ENCODE measurements around the gene MGAT4B. TPM values are rescaled to one million over a fixed set of nuclear protein-coding genes. Genes with fewer than 3 reads are reported as not detected.

The MGAT4B gene
- polyA plus RNA-seq, 3 donors from 2014 or later = 8.7 to 16.3 (median 15.0) TPM

DNA sequence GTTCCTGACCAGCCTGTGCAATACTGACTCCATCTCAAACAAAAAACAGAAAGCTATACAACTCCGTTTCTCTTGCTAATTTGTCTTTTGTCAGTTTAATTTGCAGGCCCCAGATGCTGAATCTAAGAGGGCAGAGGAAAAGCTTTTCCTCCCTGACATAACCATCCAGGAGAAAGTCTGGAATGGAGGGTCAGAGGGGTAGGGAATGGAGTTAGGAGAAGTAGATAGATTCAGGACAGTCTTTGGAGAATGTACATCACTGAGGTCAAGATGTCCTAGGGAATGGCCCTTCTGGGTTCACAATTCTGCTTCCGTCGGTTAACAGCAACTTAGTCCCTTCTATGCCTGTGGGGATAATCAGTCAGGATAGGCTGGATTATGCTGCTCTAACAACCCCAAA lies 7.4 kb upstream of the MGAT4B start:
- no peaks in the 10 kb centered on the region for H3K9me3 Mint-ChIP-seq
- peaks cover 11 to 15% of the 10 kb centered on the region in 2 donors for H3K4me1 Mint-ChIP-seq
- DNase-seq = no peak
- peaks cover 3 to 15% (median 15%) of the 10 kb centered on the region in 3 donors for H3K27me3 Mint-ChIP-seq (ENCODE audit: low read depth in 3 of 3)
- H3K4me3 Mint-ChIP-seq = no peak overlapping the region
- H3K27ac Mint-ChIP-seq = no peak overlapping the region
- H3K36me3 Mint-ChIP-seq = peaks cover 0 to 6% (median 0%) of the 10 kb centered on the region in 3 donors

DNA sequence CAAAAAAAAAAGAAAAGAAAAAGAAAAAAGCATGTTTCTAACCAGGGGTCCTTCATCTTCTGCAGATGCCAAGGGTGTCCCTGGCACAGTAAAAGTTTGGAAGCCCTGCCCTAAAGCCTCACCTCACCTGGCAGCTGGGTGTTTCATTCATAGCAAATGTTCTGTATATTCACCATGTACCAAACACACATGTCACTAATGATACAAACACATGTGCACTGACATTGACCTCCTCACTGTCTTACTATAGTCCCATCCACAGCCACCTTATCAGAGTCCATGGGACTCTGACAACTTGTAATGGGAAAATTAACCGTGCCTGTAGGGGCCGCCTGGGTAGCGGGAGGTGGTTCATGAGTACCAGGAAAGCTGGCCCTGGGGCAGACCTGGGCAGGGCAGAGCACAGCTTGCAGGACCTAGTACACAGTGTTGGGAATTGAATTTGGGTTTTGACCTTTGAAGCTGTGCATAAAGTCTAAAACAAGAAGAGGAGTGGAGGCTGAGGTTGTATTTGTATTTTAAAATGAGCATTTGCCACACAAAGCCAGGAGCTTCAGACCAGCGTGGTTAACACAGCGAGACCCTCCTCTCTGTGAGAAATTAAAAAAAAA lies 6.4 kb upstream of the MGAT4B start:
- Mint-ChIP-seq H3K4me3 (no peak overlapping the region), H3K9me3 (no peaks in the 10 kb centered on the region), H3K27me3 (ENCODE audit: low read depth in 3 of 3) (peaks cover 0 to 9% (median 8%) of the 10 kb centered on the region in 3 donors), H3K27ac (peak overlapping the region in 1 of 6 donors; percentile 9), H3K36me3 (peaks cover 0 to 6% (median 0%) of the 10 kb centered on the region in 3 donors), H3K4me1 (peaks cover 2 to 8% of the 10 kb centered on the region in 2 donors)
- DNase-seq = no peak

DNA sequence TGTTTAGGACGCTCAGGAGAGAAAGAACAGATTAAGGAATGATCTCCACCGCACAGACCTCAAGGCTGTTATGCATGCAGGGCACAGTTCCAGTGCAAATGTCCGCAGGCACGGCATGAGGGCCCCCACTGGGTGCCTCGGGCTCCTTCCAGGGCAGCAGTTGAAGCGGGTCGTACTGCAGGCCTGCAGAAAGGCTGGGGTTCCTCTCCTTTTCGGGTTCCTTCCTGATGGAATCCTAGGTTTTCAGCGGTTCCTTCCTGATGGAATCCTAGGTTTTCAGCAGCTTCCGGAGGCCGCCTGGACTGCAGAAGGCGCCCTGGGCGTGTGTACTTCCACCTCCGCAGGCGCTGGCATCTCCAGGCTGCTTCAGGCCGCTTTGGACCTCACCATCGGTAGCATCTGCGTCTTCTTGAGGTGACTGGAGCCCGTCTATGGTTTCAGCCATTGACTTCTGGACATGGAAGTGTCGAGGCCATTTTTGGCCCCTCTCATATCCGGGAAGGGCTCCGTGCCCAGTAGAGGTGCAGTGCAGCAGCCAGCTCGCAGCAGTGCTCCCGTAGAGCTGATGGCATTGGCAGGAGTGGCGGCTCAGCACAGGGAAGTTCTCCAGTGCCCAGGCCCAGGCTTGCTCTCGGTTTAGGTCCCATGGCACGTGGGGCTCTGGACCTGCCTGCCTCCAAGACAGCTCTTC lies 5.6 kb upstream of the MGAT4B start:
- peaks cover 0 to 2% of the 10 kb centered on the region in 2 donors for H3K4me1 Mint-ChIP-seq
- H3K4me3 Mint-ChIP-seq = no peak overlapping the region
- no peak overlapping the region for H3K27ac Mint-ChIP-seq
- peaks cover 0 to 6% (median 0%) of the 10 kb centered on the region in 3 donors for H3K36me3 Mint-ChIP-seq
- H3K9me3 Mint-ChIP-seq = no peaks in the 10 kb centered on the region
- DNase-seq = no peak
- H3K27me3 Mint-ChIP-seq (ENCODE audit: low read depth in 3 of 3) = peaks cover 0 to 5% (median 5%) of the 10 kb centered on the region in 3 donors

DNA sequence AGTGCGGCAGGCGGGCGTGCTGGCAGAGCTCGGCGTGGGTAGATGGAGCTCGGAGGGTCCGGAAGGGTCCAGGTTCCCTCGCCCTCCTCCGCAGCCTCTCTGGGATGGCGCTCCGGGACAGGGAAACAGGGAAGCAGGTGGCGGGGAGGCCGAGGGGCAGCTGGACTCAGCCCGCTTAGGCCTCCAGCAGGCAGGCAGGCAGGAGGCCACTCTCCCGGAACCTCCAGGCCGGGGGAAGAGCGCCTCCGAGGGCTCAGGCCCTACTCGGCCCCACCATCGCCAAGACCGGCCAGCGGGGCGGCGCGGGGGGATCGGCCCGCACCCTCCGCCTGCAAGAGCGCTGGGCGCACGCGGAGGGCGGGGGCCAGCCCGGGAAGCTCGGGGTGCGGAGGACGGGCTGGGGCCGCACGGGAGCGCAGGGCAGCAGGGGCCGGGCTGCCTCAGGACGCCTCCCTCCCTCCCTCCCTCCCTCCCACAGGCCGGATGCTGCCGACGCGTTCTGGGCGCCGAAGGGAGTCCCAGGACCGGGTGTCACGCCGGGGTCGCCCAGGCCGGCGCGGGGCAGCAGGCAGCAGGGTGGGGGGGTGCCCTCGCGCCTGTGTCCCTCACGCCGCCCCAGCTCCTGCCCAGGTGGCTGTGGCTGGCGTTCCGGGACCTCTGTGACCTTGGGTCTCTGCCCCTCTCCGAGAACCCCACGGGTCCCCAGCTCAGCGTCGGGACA lies 977 bp downstream of the MGAT4B start:
- peak; percentile 55 to 63 (median 56) for DNase-seq
- Mint-ChIP-seq H3K36me3 (peaks cover 0 to 4% (median 3%) of the 10 kb centered on the region in 3 donors), H3K4me1 (peaks cover 19 to 23% of the 10 kb centered on the region in 2 donors)

DNA sequence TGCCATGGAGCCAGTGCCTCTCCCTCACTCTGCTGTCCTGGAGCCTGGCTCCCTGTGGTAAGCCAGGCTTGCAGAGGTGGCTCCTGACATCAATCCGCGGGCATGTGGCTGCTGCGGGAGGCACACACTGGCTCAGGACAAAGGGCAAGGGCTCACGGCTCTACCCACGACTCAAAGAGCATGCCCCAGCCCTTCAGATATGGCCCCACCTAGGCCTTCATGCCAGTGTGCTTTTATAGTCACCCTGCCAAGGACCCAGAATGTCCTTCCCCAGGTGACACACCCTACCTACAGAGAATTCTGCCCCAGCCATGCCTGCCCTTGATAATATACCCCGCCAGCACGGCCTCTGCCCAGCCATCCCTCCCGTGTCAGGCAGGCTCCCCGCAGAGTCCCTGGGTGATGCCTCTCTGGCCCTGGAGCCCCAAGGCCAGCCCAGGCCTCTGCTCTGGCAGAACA lies 1.6 kb downstream of the MGAT4B start:
- peak overlapping the region; percentile 73 to 85 (median 83) for H3K4me3 Mint-ChIP-seq
- peaks cover 3 to 9% (median 7%) of the 10 kb centered on the region in 3 donors for H3K27me3 Mint-ChIP-seq (ENCODE audit: low read depth in 3 of 3)
- H3K9me3 Mint-ChIP-seq = no peaks in the 10 kb centered on the region
- no peak for DNase-seq
- peaks cover 0 to 4% (median 3%) of the 10 kb centered on the region in 3 donors for H3K36me3 Mint-ChIP-seq
- H3K27ac Mint-ChIP-seq = peak overlapping the region; percentile 48 to 89 (median 74)
- H3K4me1 Mint-ChIP-seq = peaks cover 19 to 23% of the 10 kb centered on the region in 2 donors

More for the DNA sequence above, 977 bp downstream of the MGAT4B start:
- no peaks in the 10 kb centered on the region for H3K9me3 Mint-ChIP-seq
- H3K4me3 Mint-ChIP-seq = peak overlapping the region; percentile 73 to 85 (median 83)
- H3K27ac Mint-ChIP-seq = peak overlapping the region in 5 of 6 donors; percentile 59 to 89 (median 75)
- H3K27me3 Mint-ChIP-seq (ENCODE audit: low read depth in 3 of 3) = peaks cover 5 to 10% (median 7%) of the 10 kb centered on the region in 3 donors

DNA sequence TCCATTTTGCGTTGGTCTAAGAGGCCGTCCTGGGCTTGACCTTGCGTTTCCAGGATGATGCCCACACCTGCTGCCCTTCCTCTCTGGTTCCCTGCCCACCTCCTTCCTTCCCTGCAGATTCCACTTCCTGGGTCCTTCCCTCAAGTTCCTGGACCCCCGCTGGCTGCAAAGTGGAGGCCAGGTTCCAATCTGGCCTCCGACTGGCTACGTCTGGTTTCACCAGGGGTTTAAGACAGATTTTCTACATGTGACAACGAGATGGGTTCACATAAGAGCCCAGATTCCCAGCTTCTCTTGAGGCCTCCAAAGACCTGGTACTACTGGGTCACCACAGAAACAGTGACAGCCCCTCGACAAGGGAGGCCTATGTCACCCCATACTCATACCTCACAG lies 2.1 kb downstream of the MGAT4B start:
- H3K27ac Mint-ChIP-seq = peak overlapping the region in 5 of 6 donors; percentile 39 to 74 (median 49)
- H3K4me1 Mint-ChIP-seq = peaks cover 19 to 23% of the 10 kb centered on the region in 2 donors
- DNase-seq = no peak
- H3K27me3 Mint-ChIP-seq (ENCODE audit: low read depth in 3 of 3) = peaks cover 5 to 10% (median 8%) of the 10 kb centered on the region in 3 donors
- H3K36me3 Mint-ChIP-seq = peaks cover 0 to 6% (median 4%) of the 10 kb centered on the region in 3 donors
- no peaks in the 10 kb centered on the region for H3K9me3 Mint-ChIP-seq
- H3K4me3 Mint-ChIP-seq = peak overlapping the region; percentile 73 to 85 (median 83)

DNA sequence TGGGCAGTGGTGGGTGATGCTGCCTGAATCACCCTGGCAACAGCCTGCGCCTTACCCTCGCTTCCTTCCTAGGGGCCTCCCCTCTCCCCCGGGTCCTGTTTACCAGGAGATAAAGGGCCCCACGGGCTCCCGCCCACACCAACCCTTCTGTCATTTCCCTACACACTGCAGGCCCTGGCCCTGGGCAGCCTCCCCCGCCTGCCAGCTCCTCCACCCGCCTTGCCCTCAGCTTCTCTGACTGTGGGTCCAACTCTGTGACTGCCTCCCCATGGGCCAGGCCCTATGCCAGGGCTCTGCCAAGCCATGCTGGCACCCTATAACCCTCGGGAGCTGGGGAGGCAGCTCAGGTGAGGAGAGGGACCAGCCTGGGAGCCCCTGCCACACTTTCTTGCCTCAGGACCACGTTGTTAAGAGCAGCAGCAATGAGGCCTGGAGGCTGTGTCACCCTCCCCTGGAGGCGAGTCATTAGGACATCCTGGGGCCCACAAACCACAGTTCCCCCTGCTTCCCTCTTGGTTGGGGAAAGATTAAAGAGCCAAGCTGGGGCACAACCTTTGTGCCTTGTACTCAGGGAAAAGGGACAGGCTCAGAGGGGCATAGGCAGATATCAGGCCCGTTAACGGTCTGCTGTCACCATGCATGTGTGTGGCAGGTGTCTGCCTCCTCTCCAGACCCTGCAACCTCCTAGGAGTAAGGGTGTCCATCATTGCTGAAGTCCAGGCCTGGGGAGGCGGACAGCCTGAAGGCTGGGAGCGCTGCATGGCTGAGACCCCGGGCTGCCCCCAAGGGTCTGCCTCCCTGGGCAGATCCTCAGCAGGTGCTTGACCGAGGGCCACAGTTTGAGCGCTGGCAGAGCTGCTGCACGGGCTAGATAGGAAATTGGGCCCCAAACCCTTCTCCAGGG lies 2.8 kb downstream of the MGAT4B start:
- Mint-ChIP-seq H3K27me3 (ENCODE audit: low read depth in 3 of 3) (peaks cover 5 to 12% (median 8%) of the 10 kb centered on the region in 3 donors), H3K36me3 (peaks cover 0 to 11% (median 4%) of the 10 kb centered on the region in 3 donors), H3K27ac (peak overlapping the region in 4 of 6 donors; percentile 59 to 78 (median 60)), H3K4me1 (peaks cover 19 to 23% of the 10 kb centered on the region in 2 donors), H3K4me3 (peak overlapping the region in 4 of 5 donors; percentile 43 to 85 (median 78)), H3K9me3 (no peaks in the 10 kb centered on the region)
- no peak for DNase-seq

DNA sequence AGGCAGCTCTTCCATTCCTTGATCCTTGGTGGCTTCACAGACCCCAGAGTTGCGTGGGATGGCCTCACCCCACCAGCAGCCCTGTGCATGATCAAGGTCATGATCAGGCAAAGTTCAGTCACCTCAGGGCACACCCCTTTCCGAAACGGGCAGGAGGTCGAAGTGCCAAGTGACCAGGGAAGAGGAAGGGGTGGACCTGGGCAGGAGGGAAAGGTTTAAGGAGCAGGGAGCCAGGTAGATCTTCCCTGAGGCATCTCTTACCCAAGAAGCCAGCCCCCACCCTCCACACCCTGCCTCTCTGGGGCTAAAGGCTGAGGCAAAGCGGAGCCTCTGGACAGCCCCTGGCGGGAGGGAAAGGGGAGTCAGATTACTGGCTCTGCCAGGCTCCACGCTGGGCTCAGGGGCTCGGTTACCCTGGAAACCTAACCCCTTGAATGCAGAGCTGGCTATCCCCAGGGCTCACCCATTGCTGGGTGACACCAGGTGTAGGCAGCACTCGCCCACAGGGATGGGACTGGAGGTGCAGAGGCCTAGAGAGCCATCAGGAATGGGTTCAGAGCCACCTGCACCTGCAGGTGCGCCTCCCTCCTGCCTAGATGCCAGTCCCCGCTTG lies 3.6 kb downstream of the MGAT4B start:
- H3K27me3 Mint-ChIP-seq (ENCODE audit: low read depth in 3 of 3) = peaks cover 7 to 12% (median 8%) of the 10 kb centered on the region in 3 donors
- peaks cover 0 to 11% (median 4%) of the 10 kb centered on the region in 3 donors for H3K36me3 Mint-ChIP-seq
- no peak overlapping the region for H3K27ac Mint-ChIP-seq
- no peak for DNase-seq
- no peak overlapping the region for H3K4me3 Mint-ChIP-seq
- H3K4me1 Mint-ChIP-seq = peaks cover 19 to 23% of the 10 kb centered on the region in 2 donors
- H3K9me3 Mint-ChIP-seq = no peaks in the 10 kb centered on the region

DNA sequence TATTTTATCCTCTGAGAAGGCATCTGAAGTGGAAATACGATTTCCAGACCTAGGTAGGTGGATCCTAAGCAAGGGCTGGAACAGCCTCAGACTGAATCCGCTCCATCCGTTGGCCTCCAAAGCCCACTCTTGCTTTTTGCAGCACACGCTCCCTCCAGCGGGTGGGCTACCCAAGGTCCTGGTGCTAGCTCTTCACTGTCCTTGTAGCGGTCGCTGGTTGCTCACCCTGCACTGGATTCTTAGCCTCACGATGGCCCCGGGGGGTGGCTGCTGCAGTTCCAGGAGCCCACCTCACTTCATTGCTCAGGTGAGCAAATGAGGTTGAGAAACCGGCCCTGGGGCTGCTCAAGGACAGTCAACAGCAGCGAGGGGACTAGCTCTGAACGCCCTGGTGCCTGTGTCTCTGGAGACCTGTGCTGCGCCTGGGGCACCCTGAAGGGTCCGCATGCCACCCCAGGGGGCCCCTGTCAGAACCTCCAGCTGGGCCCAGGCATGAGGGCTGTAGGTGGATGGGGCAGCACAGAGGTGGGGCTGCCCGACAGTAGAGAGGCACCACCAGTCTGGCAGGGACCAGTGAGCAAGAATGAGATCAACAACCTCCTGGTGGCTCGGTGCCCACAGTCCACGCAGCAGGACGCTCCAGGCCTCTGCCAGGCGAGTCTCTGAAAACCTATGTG lies 4.3 kb downstream of the MGAT4B start:
- Mint-ChIP-seq H3K4me1 (peaks cover 19 to 23% of the 10 kb centered on the region in 2 donors), H3K9me3 (no peaks in the 10 kb centered on the region), H3K27ac (no peak overlapping the region), H3K36me3 (peaks cover 0 to 11% (median 4%) of the 10 kb centered on the region in 3 donors), H3K4me3 (no peak overlapping the region), H3K27me3 (ENCODE audit: low read depth in 3 of 3) (peaks cover 8 to 12% (median 9%) of the 10 kb centered on the region in 3 donors)
- no peak for DNase-seq

DNA sequence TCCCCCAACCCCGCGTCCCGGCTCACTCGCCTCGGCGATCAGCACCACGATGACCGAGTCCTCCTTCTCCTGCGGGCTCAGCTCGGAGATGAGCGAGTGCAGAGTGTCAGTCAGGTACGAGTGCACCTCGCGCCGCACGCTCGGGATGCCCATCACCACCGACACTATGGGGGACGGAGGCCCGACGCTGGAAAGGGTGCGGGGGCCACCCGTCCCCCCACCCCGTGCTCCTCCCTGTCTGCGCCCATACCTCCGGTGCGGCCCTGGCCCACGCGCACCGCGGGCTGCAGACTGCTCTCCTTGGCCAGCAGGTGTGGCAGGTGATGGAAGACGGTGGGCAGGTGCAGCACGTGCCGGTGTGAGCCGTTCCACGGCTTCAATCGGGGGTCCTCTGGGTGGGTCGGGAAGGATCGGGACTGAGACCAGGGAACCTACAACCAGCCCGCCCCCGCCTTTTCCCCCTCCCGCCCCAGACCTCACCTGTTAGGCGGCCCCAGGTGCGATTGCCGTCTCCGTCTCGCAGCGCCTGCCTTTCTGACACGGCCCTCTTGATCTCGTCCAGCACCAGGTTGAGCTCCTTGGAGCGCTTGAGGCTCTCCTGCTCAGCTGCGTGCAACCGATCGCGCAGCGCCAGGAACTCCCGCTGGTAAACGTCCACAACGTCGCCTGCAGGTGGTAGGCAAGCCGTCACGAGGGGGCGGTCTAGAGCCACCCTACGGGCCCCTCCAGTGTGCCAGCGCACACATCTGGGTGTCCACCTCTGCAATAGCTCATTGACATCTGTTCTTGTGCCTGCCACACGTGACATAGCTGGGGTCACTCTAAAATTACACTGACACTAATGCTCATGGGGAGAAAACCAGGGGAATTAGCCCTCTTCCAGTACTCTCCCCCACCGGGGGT lies 5.1 kb downstream of the MGAT4B start:
- H3K9me3 Mint-ChIP-seq = no peaks in the 10 kb centered on the region
- peak overlapping the region in 2 of 6 donors; percentile 46 to 80 for H3K27ac Mint-ChIP-seq
- peaks cover 9 to 12% (median 10%) of the 10 kb centered on the region in 3 donors for H3K27me3 Mint-ChIP-seq (ENCODE audit: low read depth in 3 of 3)
- peak; percentile 69 to 78 (median 72) for DNase-seq
- peaks cover 4 to 15% (median 7%) of the 10 kb centered on the region in 3 donors for H3K36me3 Mint-ChIP-seq
- H3K4me3 Mint-ChIP-seq = no peak overlapping the region
- H3K4me1 Mint-ChIP-seq = peaks cover 24 to 30% of the 10 kb centered on the region in 2 donors

DNA sequence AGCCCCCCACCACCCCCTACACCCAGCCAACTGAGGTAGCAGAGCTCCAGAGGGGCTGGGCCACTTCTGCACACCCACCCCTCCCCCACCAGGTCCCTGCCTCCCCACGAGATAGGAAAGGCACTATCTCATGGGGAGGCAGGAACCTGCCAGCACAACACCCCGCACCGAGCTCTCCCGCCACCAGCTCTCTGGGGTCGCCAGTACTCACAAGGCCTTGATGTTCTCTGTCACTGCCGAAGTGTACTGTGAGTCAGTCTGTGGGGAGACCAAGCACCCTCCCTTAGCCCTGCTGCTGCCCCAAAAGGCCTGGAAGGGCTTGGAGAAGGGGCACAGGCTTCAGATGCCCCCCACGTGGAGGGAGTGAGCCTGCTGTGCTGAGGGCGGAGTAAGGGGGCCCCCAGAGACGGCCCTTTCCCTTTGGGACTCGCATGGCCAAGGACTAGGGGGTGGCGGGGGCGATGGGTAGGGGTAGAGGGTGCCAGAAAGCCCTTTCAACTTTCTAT lies 5.9 kb downstream of the MGAT4B start:
- no peak overlapping the region for H3K27ac Mint-ChIP-seq
- H3K9me3 Mint-ChIP-seq = no peaks in the 10 kb centered on the region
- peaks cover 9 to 12% (median 12%) of the 10 kb centered on the region in 3 donors for H3K27me3 Mint-ChIP-seq (ENCODE audit: low read depth in 3 of 3)
- peaks cover 25 to 30% of the 10 kb centered on the region in 2 donors for H3K4me1 Mint-ChIP-seq
- peaks cover 4 to 15% (median 7%) of the 10 kb centered on the region in 3 donors for H3K36me3 Mint-ChIP-seq
- no peak for DNase-seq
- H3K4me3 Mint-ChIP-seq = no peak overlapping the region
